GM18519 (cell line): ENCODE data around the gene PTPRT.
"Not testable (repeated sequence)": the region's sequence is repeated elsewhere in the genome, so short reads cannot be mapped to it uniquely, and the experiment has no call there.

Experiments
- ATAC-seq: cut with Tn5 transposase; IDR thresholded peaks from one replicate; pipeline ENCODE4 v1.9.1; 2021; ENCODE audit warnings: mild to moderate bottlenecking, moderate library complexity; ENCODE audit not compliant: unreplicated experiment, low FRiP score

Gene PTPRT

GRCh38 chr20:42276718-42277602 is 912.7 kb downstream of the PTPRT start:
- ATAC-seq, result no peak

GRCh38 chr20:42274986-42275385 is 914.7 kb downstream of the PTPRT start:
- no peak for ATAC-seq

- ATAC-seq, result no peak
Measured at GRCh38 chr20:42272516-42272915, 917.2 kb downstream of the PTPRT start.

- no peak for ATAC-seq
Measured at GRCh38 chr20:42270539-42270938, 919.2 kb downstream of the PTPRT start.

- no peak for ATAC-seq
Measured at GRCh38 chr20:42267793-42268384, 921.8 kb downstream of the PTPRT start.

- no peak for ATAC-seq
Measured at GRCh38 chr20:42261766-42262270, 927.9 kb downstream of the PTPRT start.

- ATAC-seq, result no peak
Measured at GRCh38 chr20:42260184-42260583, 929.5 kb downstream of the PTPRT start.

GRCh38 chr20:42259389-42259788 is 930.3 kb downstream of the PTPRT start:
- ATAC-seq, result no peak

- ATAC-seq, result no peak
Measured at GRCh38 chr20:42258564-42259302, 931.0 kb downstream of the PTPRT start.

- no peak for ATAC-seq
Measured at GRCh38 chr20:42255821-42256220, 933.9 kb downstream of the PTPRT start.

- no peak for ATAC-seq
Measured at GRCh38 chr20:42254673-42255072, 935.0 kb downstream of the PTPRT start.

GRCh38 chr20:42252116-42252515 is 937.6 kb downstream of the PTPRT start:
- ATAC-seq, result no peak

GRCh38 chr20:42218621-42219374 is 970.9 kb downstream of the PTPRT start:
- no peak for ATAC-seq

- no peak for ATAC-seq
Measured at GRCh38 chr20:42214074-42214473, 975.6 kb downstream of the PTPRT start.

- no peak for ATAC-seq
Measured at GRCh38 chr20:42212391-42212790, 977.3 kb downstream of the PTPRT start.

GRCh38 chr20:42206557-42206956 is 983.1 kb downstream of the PTPRT start:
- not testable (repeated sequence) for ATAC-seq

GRCh38 chr20:42204109-42204660 is 985.5 kb downstream of the PTPRT start:
- ATAC-seq, result no peak

- ATAC-seq, result no peak
Measured at GRCh38 chr20:42197599-42197998, 992.1 kb downstream of the PTPRT start.

GRCh38 chr20:42193119-42193518 is 996.6 kb downstream of the PTPRT start:
- ATAC-seq, result no peak

- no peak for ATAC-seq
Measured at GRCh38 chr20:42192321-42192720, 997.4 kb downstream of the PTPRT start.
